OCI-LY7 (cell line): ENCODE results near the gene PCDH1. TPM values are rescaled to one million over a fixed set of nuclear protein-coding genes. Genes with fewer than 3 reads are reported as not detected.

Source experiments
- BruUV-seq: library from RNA; stranded (reverse); fragments of 400-500 nt; replicated peaks from 2 replicates; lab custom pipeline; 2021; lab: Mats Ljungman, UMichigan
- CTCF ChIA-PET: fragments of 300-600 bp; sonication (Branson Sonifier 250); formaldehyde crosslinking; loops from one replicate; lab custom pipeline; 2022; ENCODE audit warnings: antibody characterized with exemption; ENCODE audit not compliant: unreplicated experiment; lab: Charles Lee
- POLR2A ChIA-PET: fragments of 300-600 bp; sonication (Branson Sonifier 250); formaldehyde crosslinking; loops from one replicate; lab custom pipeline; 2022; ENCODE audit warnings: antibody characterized with exemption; lab: Charles Lee
- DNase-seq: peaks from one replicate; pipeline ENCODE4 v3.0.0-alpha.2; 2015; ENCODE audit warnings: low spot score
- H2AFZ ChIP-seq: fragments of 200-600 bp; sonication (generic), shearing (Covaris generic); 2 replicates; pipeline ENCODE4 v1.6.1; 2014; ENCODE audit warnings: mild to moderate bottlenecking, antibody characterized with exemption, low read length, moderate library complexity
- H3K27ac ChIP-seq: fragments of 200-600 bp; sonication (generic); 2 replicates; pipeline ENCODE4 v1.5.1; 2014; ENCODE audit warnings: mixed run types, low read depth, mild to moderate bottlenecking, moderate library complexity, low read length, inconsistent platforms; ENCODE audit not compliant: poor library complexity, severe bottlenecking
- H3K36me3 ChIP-seq: fragments of 200-600 bp; sonication (generic); 2 replicates; pipeline ENCODE4 v1.6.1; 2014; ENCODE audit warnings: mild to moderate bottlenecking, antibody characterized with exemption, low read length, moderate library complexity, mixed read lengths; ENCODE audit not compliant: insufficient read depth
- H3K4me1 ChIP-seq: fragments of 200-600 bp; sonication (generic); 2 replicates; pipeline ENCODE4 v1.5.1; 2014; ENCODE audit warnings: mild to moderate bottlenecking, low read length; ENCODE audit not compliant: insufficient read depth, poor library complexity, severe bottlenecking
- H3K4me2 ChIP-seq: fragments of 200-600 bp; sonication (generic); 2 replicates; pipeline ENCODE4 v1.6.1; 2014; ENCODE audit warnings: mild to moderate bottlenecking, low read length
- H3K4me3 ChIP-seq: fragments of 200-600 bp; sonication (generic); 2 replicates; pipeline ENCODE4 v1.5.1; 2014; ENCODE audit warnings: mild to moderate bottlenecking, low read depth, low read length; ENCODE audit not compliant: poor library complexity, severe bottlenecking
- H3K79me2 ChIP-seq: fragments of 200-600 bp; sonication (generic); 2 replicates; pipeline ENCODE4 v1.6.1; 2016; ENCODE audit warnings: low read depth, mild to moderate bottlenecking, low read length, moderate library complexity, mixed read lengths; ENCODE audit not compliant: insufficient read depth
- H3K9me2 ChIP-seq: fragments of 200-600 bp; sonication (generic); 2 replicates; pipeline ENCODE4 v1.6.1; 2016; ENCODE audit warnings: mild to moderate bottlenecking, low read length, mixed read lengths; ENCODE audit not compliant: insufficient read depth
- H3K9me3 ChIP-seq: fragments of 200-600 bp; sonication (generic); 2 replicates; pipeline ENCODE4 v1.6.1; 2014; ENCODE audit warnings: mild to moderate bottlenecking, mixed run types, low read length, mixed read lengths
- H4K20me1 ChIP-seq: fragments of 200-600 bp; sonication (generic); 2 replicates; pipeline ENCODE4 v1.6.1; 2014; ENCODE audit warnings: mild to moderate bottlenecking, antibody characterized with exemption, low read length, moderate library complexity, mixed read lengths; ENCODE audit not compliant: insufficient read depth
- EZH2phosphoT487 ChIP-seq: fragments of 200-600 bp; sonication (generic); IDR thresholded peaks from 2 replicates; pipeline ENCODE4 v1.6.1; 2018; ENCODE audit warnings: low read depth, borderline replicate concordance, mild to moderate bottlenecking, mixed run types, antibody characterized with exemption, low read length, moderate library complexity, mixed read lengths
- intact Hi-C: fragments of 100-400 bp; cut with micrococcal nuclease; formaldehyde crosslinking; loops from one replicate; pipeline ENCODE4 v1.10.0; 2022; ENCODE audit not compliant: unreplicated experiment
- total RNA-seq, 2 experiments: library from RNA; depleted of rRNA in 1 of 2; stranded (reverse); fragments of >200 nt in 1 of 2; shearing (Covaris generic) in 1 of 2; gene quantifications; 2 replicates each; pipeline ENCODE4 v1.2.3, GENCODE V29; 2014 to 2022
- TF ChIP-seq, protein P1 (sequence below): fragments of 200-600 bp; sonication (generic); conservative IDR thresholded peaks from 2 replicates; pipeline ENCODE4 v1.5.1; 2014; ENCODE audit warnings: mild to moderate bottlenecking, antibody characterized with exemption, low read length, moderate library complexity, mixed read lengths

Gene PCDH1
- total RNA-seq, 2 experiments from 2014 or later, result not detected

DNA sequence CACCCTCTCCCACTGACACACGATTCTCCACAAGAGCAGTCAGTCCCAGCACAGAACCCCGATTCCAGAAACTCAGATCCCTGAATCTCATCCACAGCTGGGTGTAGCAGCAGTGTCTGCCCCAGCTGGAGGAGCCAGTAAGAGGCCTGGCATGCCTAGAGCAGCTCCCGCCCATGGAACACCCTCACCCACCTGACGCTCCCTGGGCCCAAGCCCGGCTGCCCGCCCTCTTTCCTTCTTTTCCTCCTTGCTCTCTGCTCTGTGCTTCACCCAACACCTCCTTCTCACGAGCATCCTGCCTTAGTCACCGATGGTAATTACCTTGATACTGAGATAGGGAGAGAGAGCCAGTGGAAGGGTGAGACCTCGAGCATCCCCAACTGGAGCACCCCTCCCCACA lies 8.7 kb downstream of the PCDH1 start:
- no peaks in the 10 kb centered on the region for H3K9me3 ChIP-seq
- no peak for TF ChIP-seq EZH2phosphoT487
- TF ChIP-seq, protein P1, sequence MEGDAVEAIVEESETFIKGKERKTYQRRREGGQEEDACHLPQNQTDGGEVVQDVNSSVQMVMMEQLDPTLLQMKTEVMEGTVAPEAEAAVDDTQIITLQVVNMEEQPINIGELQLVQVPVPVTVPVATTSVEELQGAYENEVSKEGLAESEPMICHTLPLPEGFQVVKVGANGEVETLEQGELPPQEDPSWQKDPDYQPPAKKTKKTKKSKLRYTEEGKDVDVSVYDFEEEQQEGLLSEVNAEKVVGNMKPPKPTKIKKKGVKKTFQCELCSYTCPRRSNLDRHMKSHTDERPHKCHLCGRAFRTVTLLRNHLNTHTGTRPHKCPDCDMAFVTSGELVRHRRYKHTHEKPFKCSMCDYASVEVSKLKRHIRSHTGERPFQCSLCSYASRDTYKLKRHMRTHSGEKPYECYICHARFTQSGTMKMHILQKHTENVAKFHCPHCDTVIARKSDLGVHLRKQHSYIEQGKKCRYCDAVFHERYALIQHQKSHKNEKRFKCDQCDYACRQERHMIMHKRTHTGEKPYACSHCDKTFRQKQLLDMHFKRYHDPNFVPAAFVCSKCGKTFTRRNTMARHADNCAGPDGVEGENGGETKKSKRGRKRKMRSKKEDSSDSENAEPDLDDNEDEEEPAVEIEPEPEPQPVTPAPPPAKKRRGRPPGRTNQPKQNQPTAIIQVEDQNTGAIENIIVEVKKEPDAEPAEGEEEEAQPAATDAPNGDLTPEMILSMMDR, result no peak
- no peak overlapping the region for H2AFZ ChIP-seq
- no peaks in the 10 kb centered on the region for H4K20me1 ChIP-seq
- H3K4me3 ChIP-seq, result no peak overlapping the region
- peaks cover 6% of the 10 kb centered on the region for H3K4me1 ChIP-seq
- ChIA-PET CTCF (no interaction called here), POLR2A (no interaction called here)
- intact Hi-C loops, result no loop called here
- no peak for DNase-seq
- no peaks in the 10 kb centered on the region for H3K36me3 ChIP-seq
- no peaks in the 10 kb centered on the region for H3K79me2 ChIP-seq
- BruUV-seq, result no TSS peak
- no peaks in the 10 kb centered on the region for H3K9me2 ChIP-seq
- no peak overlapping the region for H3K4me2 ChIP-seq
- no peak overlapping the region for H3K27ac ChIP-seq

DNA sequence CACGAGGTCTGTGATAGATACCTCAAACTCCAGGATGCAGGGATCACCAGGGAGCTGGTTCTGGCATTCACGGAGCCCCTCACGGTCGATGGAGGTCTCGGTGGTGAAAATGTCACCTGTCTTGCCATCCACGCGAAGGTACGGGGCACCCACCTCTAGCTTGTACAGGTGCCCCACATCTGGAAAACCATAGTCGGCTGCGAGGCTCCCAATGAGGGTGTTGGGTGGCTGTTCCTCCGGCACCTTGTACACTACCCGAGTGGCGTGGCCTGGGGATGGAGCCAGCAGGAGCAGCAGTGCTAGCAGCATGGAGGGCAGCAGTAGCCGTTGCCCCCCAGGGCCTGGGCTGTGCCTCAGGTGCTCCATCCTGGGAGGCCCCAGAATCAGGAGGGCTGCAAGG lies 9.2 kb downstream of the PCDH1 start:
- Histone ChIP-seq H3K4me1 (peaks cover 6% of the 10 kb centered on the region), H4K20me1 (no peaks in the 10 kb centered on the region), H3K79me2 (no peaks in the 10 kb centered on the region), H3K4me2 (no peak overlapping the region), H3K9me3 (no peaks in the 10 kb centered on the region), H2AFZ (no peak overlapping the region), H3K4me3 (no peak overlapping the region), H3K9me2 (no peaks in the 10 kb centered on the region), H3K36me3 (no peaks in the 10 kb centered on the region), H3K27ac (no peak overlapping the region)
- no peak for DNase-seq
- intact Hi-C loops, result no loop called here
- BruUV-seq, result no TSS peak
- CTCF ChIA-PET, result interaction anchor here (1.5 kb wide), 1 partner anchor 92 kb away, joined by 3 read pairs; no protein-coding TSS in a partner anchor
- POLR2A ChIA-PET, result no interaction called here
- TF ChIP-seq EZH2phosphoT487, result no peak
- TF ChIP-seq, protein P1, result no peak

DNA sequence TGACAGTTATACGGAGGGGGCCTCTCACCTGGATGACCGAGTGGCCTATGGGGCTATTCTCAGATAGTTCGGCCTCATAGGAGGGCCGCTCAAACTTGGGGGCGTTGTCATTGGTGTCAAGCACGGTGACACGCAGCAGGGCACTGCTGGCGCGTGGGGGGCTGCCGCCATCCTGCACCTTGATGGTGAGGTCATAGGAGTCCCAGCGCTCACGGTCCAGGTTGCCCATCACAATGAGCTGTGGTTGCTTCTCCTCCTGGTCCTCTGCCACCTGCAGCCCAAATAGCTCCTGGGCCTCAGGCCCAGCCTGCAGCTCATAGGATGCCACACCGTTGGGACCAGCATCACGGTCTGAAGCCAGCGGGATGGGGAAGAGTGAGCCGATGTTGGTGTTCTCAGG lies 9.7 kb downstream of the PCDH1 start:
- H3K9me3 ChIP-seq, result no peaks in the 10 kb centered on the region
- no TSS peak for BruUV-seq
- POLR2A ChIA-PET, result no interaction called here
- no peaks in the 10 kb centered on the region for H3K9me2 ChIP-seq
- H3K36me3 ChIP-seq, result no peaks in the 10 kb centered on the region
- H2AFZ ChIP-seq, result no peak overlapping the region
- intact Hi-C loops, result no loop called here
- CTCF ChIA-PET, result interaction anchor here (1.5 kb wide), 1 partner anchor 93 kb away, joined by 3 read pairs; no protein-coding TSS in a partner anchor
- no peak overlapping the region for H3K27ac ChIP-seq
- TF ChIP-seq, protein P1, result no peak
- TF ChIP-seq EZH2phosphoT487, result no peak
- DNase-seq, result no peak
- H3K79me2 ChIP-seq, result no peaks in the 10 kb centered on the region
- H3K4me2 ChIP-seq, result no peak overlapping the region
- no peaks in the 10 kb centered on the region for H4K20me1 ChIP-seq
- peaks cover 6% of the 10 kb centered on the region for H3K4me1 ChIP-seq
- H3K4me3 ChIP-seq, result no peak overlapping the region
